ENCODE data around the gene TCIRG1.
"Not testable (repeated sequence)": the region's sequence is repeated elsewhere in the genome, so short reads cannot be mapped to it uniquely, and the experiment has no call there.

DNA sequence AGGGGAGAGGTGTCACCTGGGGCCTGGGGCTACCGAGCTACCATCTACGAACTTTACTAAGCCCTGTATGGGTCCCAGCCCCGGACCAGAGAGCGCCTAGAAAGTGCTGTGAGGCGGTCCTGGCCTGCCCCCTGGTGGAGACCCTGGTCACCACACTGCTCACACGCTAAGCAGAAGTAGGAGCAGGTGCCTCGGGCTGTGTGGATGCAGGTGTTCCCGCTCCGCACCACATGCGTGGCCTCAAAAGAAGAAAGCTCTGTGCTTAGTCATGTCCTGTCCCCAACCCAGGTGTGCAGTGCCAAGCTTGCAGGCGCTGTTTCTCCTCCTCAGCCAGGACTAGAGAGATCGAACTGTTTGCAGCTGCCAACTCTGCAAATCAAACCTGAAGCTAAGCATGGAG lies 45.0 kb upstream of the TCIRG1 start:
- peak; percentile 80 for TF ChIP-seq CTCF (conservative IDR thresholded peaks at IDR 0.05)
- not testable (repeated sequence) for TF ChIP-seq ZFX (IDR thresholded peaks at IDR 0.05)
